Heart left ventricle (tissue), 16 donors: ENCODE measurements around the gene CCR3. TPM values are rescaled to one million over a fixed set of nuclear protein-coding genes. Genes with fewer than 3 reads are reported as not detected.

ENCODE experiments used
- ATAC-seq, 4 donors: fragments of 200-7000 bp; cut with Tn5 transposase; one replicate each; pipeline ENCODE4 v1.9.1; 2020 to 2022; ENCODE audit warnings: moderate library complexity in 4 of 4, mild to moderate bottlenecking in 3 of 4, moderate number of reproducible peaks in 1 of 4
- DNase-seq, 5 donors: peaks; one replicate each; pipeline ENCODE4 v3.0.0-alpha.2; 2020
- H3K27ac ChIP-seq, 12 donors: fragments of 200-600 bp; sonication (generic) in 4 of 12; one replicate each; pipeline versions ENCODE4 v1.5.0 to v1.8.0; 2016 to 2022; ENCODE audit warnings: mild to moderate bottlenecking in 2 of 12
- H3K27me3 ChIP-seq, 9 donors: fragments of 200-600 bp; sonication (generic) in 2 of 9; one replicate each; pipeline versions ENCODE4 v1.5.1 to v1.8.0; 2016 to 2022; ENCODE audit warnings: mild to moderate bottlenecking in 3 of 9
- H3K36me3 ChIP-seq, 9 donors: fragments of 200-600 bp; sonication (generic) in 2 of 9; one replicate each; pipeline versions ENCODE4 v1.5.0 to v1.8.0; 2018 to 2022; ENCODE audit warnings: mild to moderate bottlenecking in 2 of 9
- H3K4me1 ChIP-seq, 12 donors: fragments of 200-600 bp; sonication (generic) in 4 of 12; one replicate each; pipeline versions ENCODE4 v1.5.0 to v1.8.0; 2016 to 2022; ENCODE audit warnings: mild to moderate bottlenecking in 3 of 12
- H3K4me3 ChIP-seq, 12 donors: fragments of 200-600 bp; sonication (generic) in 4 of 12; one replicate each; pipeline versions ENCODE4 v1.5.0 to v1.8.0; 2017 to 2022; ENCODE audit warnings: mild to moderate bottlenecking in 9 of 12, moderate library complexity in 4 of 12
- H3K9me3 ChIP-seq, 12 donors: fragments of 200-600 bp; sonication (generic) in 4 of 12; one replicate each; pipeline versions ENCODE4 v1.5.0 to v1.8.0; 2016 to 2022; ENCODE audit warnings: mild to moderate bottlenecking in 1 of 12
- POLR2A ChIP-seq, 2 donors: fragments of 450-650 bp; IDR thresholded peaks; one replicate each; pipeline ENCODE4 v1.6.1; 2017; ENCODE audit warnings: antibody characterized with exemption in 2 of 2, mild to moderate bottlenecking in 2 of 2, moderate library complexity in 2 of 2
- WGBS, 4 donors: extraction: QIAGEN DNeasy Blood & Tissue Kit in 2 of 4; methylation state at CpG; one replicate each; pipeline versions ENCODE4 v1.1.5 to v1.1.7; 2013 to 2018; 5-methylcytosine and 5-hydroxymethylcytosine counted together
- intact Hi-C, 10 donors: fragments of 100-400 bp; cut with DNase I; formaldehyde crosslinking; loops; one replicate each; pipeline versions ENCODE4 v1.11.1 to v1.14.2; 2022
- polyA plus RNA-seq, 2 donors: library from polyadenylated mRNA; stranded (reverse); fragments of 200-250 nt; gene quantifications; one replicate each; pipeline ENCODE4 v1.2.3, GENCODE V29; 2013
- total RNA-seq, 9 donors: library from RNA; depleted of rRNA in 2 of 9; stranded (reverse); fragments of >200 nt in 2 of 9; fragmentation: NEBNext Ultra II Directional in 3 of 9; extraction: Animal tissue kit (Norgen Biotek cat#: 25700) in 3 of 9; gene quantifications; one replicate each; pipeline versions ENCODE4 v1.1.0 to v1.2.4, GENCODE V29; 2016 to 2023
- TF ChIP-seq, protein P1 (sequence below), 12 donors: fragments of 200-600 bp; sonication (generic) in 4 of 12; IDR thresholded peaks; one replicate each; pipeline versions ENCODE4 v1.5.0 to v1.8.0; 2018 to 2022; ENCODE audit warnings: antibody characterized with exemption in 12 of 12, mild to moderate bottlenecking in 5 of 12
- donor health status: ischemic (EF 13 %, LVEDD 7.1; RV severe dilation, severe dysfunction).
- donor health status: healthy with polysubstance abuse.
- donor health status: DM: no; HTN: yes; CAD: no.
- donor health status: DM: no; HTN: no; CAD: no.
- donor health status: ischemic (EF 25% LVEDD 6.9; RV normal size, moderate dysfunction).
- donor health status: ischemic (EF 25% LVEDD 5.7; RV mildly dilated, moderate dysfunction).
- donor health status: healthy.
- donor health status: DM: yes; HTN: yes; CAD: no.
- donor health status: ischemic (EF 35%, LVEDD 5.7; RV mildly dilated, moderate dysfunction).
- donor health status: nonischemic (EF 11% LVEDD 7.7; RV severe dilation, severe dysfunction).
- donor health status: DM: yes; HTN: yes; CAD: no.
- donor health status: PGD.
- donor health status: ischemic (EF 29% LVEDD 5.4; RV normal size, mild dysfunction).
- donor health status: nonischemic (EF 23%, LVEDD 6.1; RV moderate dilation, normal function).

CCR3 gene
- total and polyA plus RNA-seq, 11 donors, result 0.20 to 0.27 TPM; not detected in 9

DNA sequence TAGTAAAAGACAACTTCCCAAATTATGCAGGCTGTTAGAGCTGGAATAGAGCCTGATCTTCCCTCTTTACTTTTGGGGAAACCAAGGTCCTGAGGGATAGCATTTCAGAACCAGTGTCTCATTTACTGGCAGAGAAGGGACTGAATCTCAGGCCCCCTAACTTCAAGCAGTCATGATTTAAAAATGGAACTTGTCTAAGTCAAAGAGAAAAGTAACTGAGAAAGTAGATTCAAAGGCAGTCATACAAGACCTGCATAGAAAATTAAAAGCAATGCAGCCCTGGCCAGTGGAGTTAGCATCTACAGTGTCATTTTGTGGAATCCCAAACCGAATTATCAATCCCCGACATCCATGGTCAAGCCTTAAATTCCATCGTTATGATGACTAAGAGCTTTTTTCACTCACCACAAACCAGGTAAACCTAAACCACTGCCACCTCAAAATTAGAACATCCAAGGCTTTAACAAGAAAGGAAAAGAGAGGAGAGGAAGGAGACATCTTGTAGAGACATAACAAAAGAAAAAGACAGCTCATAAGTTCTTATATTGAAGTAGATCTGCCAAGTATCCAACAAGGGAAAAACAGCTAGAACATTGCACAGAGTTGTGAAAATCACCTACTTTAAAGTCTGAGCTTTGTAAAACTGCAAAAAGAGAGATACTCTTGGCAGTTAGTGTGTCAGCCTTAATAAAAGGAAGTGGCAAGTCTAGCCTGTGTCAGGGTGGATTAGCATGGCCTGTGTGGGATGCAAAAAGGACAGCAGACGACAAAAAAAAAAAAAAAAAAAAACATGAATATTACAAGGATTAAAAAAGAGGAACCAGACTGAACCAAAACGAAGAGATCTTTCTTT, 57.6 kb downstream of the CCR3 start:
- H3K4me1 ChIP-seq, result peaks cover 0 to 77% (median 0%) of the 10 kb centered on the region in 12 donors
- H3K9me3 ChIP-seq, result no peaks in the 10 kb centered on the region
- ATAC-seq (peak in 2 of 4 donors; percentile 52 to 53), DNase-seq (no peak)
- intact Hi-C loops, result no loop called here
- TF ChIP-seq POLR2A (IDR thresholded peaks at IDR 0.05), result no peak
- TF ChIP-seq, protein P1, sequence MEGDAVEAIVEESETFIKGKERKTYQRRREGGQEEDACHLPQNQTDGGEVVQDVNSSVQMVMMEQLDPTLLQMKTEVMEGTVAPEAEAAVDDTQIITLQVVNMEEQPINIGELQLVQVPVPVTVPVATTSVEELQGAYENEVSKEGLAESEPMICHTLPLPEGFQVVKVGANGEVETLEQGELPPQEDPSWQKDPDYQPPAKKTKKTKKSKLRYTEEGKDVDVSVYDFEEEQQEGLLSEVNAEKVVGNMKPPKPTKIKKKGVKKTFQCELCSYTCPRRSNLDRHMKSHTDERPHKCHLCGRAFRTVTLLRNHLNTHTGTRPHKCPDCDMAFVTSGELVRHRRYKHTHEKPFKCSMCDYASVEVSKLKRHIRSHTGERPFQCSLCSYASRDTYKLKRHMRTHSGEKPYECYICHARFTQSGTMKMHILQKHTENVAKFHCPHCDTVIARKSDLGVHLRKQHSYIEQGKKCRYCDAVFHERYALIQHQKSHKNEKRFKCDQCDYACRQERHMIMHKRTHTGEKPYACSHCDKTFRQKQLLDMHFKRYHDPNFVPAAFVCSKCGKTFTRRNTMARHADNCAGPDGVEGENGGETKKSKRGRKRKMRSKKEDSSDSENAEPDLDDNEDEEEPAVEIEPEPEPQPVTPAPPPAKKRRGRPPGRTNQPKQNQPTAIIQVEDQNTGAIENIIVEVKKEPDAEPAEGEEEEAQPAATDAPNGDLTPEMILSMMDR (IDR thresholded peaks at IDR 0.05), result no peak
- H3K36me3 ChIP-seq, result no peaks in the 10 kb centered on the region
- no peaks in the 10 kb centered on the region for H3K27me3 ChIP-seq
- WGBS, 4 donors, result 74 to 81% (median 76%) methylated on average over 5 of the region's 5 CpGs
- H3K27ac ChIP-seq, result peak overlapping the region in 1 of 12 donors; percentile 90
- no peak overlapping the region for H3K4me3 ChIP-seq

DNA sequence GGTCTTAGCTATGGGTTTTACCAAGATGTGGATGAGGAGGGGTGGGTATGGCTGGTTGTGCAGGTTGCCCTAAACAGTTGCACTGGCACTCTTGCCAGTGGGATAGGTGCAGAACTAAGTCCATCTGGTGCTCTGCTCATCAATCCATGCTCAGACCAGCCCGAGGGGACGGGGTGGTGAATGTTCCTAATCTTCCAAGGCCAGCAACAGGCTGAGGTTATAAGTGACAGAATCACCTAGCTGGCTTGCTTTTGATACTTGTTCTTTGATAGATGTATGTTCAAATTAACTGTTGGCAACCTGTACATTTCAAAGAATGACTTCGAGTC, 58.2 kb downstream of the CCR3 start:
- Histone ChIP-seq H3K4me1 (peaks cover 0 to 77% (median 0%) of the 10 kb centered on the region in 12 donors), H3K4me3 (no peak overlapping the region), H3K27ac (peak overlapping the region in 1 of 12 donors; percentile 90), H3K36me3 (no peaks in the 10 kb centered on the region), H3K27me3 (no peaks in the 10 kb centered on the region), H3K9me3 (no peaks in the 10 kb centered on the region)
- WGBS, 4 donors, result 68 to 77% (median 69%) methylated on average over 3 of the region's 3 CpGs
- no peak for TF ChIP-seq POLR2A (IDR thresholded peaks at IDR 0.05)
- TF ChIP-seq, protein P1 (IDR thresholded peaks at IDR 0.05), result no peak
- ATAC-seq (no peak), DNase-seq (no peak)
- intact Hi-C loops, result no loop called here

DNA sequence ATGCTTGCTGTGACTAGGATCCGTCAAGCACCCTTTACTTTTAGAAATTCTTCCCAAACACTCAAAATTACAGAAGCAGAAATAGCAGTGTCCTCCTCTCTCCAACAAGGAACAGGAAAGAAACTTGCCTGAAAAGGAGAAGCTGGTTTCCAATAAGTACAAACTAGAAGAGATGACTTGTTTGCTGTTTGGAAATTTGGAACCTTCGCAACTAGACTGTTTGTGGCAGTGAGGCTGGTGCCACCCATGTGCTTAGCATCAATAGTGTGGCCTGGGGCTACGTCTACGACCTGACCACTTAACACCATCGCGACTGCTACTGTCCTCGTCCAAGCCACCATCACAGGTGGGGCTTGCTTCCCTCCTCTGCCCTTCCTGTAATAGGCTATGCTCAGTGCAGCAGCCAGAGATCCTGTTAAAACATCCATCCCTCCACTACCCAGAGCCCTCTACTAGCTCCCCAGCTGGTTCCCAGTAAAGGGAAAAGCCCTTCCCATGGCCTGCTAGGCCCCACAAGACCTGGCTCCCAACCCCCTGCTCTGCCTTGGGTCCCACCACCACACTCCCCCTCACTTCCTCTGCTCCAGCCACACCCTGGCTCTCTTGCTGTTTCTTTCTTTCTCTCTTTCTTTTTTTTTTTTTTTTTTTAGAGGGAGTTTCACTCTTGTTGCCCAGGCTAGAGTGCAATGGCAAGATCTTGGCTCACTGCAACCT, 59.0 kb downstream of the CCR3 start:
- H3K27ac ChIP-seq, result peak overlapping the region in 1 of 12 donors; percentile 90
- no peaks in the 10 kb centered on the region for H3K9me3 ChIP-seq
- WGBS, 4 donors, result 80 to 85% (median 82%) methylated on average over 7 of the region's 7 CpGs
- H3K4me3 ChIP-seq, result no peak overlapping the region
- no peaks in the 10 kb centered on the region for H3K27me3 ChIP-seq
- ATAC-seq (peak in 3 of 4 donors; percentile 39 to 50 (median 41)), DNase-seq (no peak)
- intact Hi-C loops, result no loop called here
- TF ChIP-seq, protein P1 (IDR thresholded peaks at IDR 0.05), result no peak
- no peak for TF ChIP-seq POLR2A (IDR thresholded peaks at IDR 0.05)
- no peaks in the 10 kb centered on the region for H3K36me3 ChIP-seq
- H3K4me1 ChIP-seq, result peaks cover 0 to 72% (median 0%) of the 10 kb centered on the region in 12 donors

DNA sequence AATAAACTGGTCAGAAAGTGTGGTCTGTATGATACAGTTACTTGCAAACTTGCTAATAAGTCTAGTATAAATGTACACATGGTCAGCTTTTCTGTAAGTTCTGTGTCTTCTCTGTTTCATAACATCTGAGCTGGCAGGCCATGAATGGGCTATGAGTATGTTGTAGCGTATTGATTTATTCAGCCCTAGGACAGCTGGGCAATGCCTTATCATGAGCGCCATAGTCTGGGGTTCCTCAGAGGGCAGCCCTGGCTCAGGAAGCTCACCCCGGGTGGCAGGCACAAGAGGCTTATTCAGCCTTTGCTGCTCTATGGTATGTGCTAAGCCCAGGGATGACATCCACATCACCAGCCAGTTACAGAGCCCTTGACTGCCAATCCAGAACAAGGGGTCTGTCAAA, 61.0 kb downstream of the CCR3 start:
- intact Hi-C loops, result no loop called here
- peaks cover 0 to 2% (median 0%) of the 10 kb centered on the region in 9 donors for H3K27me3 ChIP-seq
- ATAC-seq (no peak), DNase-seq (no peak)
- no peaks in the 10 kb centered on the region for H3K36me3 ChIP-seq
- TF ChIP-seq, protein P1 (IDR thresholded peaks at IDR 0.05), result no peak
- TF ChIP-seq POLR2A (IDR thresholded peaks at IDR 0.05), result no peak
- H3K4me1 ChIP-seq, result peaks cover 0 to 52% (median 0%) of the 10 kb centered on the region in 12 donors
- no peak overlapping the region for H3K4me3 ChIP-seq
- WGBS, 4 donors, result 65 to 78% (median 73%) methylated on average over 2 to 3 of the region's 3 CpGs
- H3K27ac ChIP-seq, result peak overlapping the region in 1 of 12 donors; percentile 90
- H3K9me3 ChIP-seq, result no peaks in the 10 kb centered on the region
